Esophagus muscularis mucosa (tissue), 3 donors: ENCODE results near the gene TMEM150C.

Experiments used
- CTCF ChIP-seq, 3 experiments: fragments of 200-600 bp in 2 of 3; fragments of 450-650 bp in 1 of 3; sonication (generic) in 2 of 3; IDR thresholded peaks; one replicate each; pipeline ENCODE4 v1.5.1; 2017 to 2019; ENCODE audit warnings: antibody characterized with exemption in 3 of 3, mild to moderate bottlenecking in 2 of 3, moderate library complexity in 1 of 3
- POLR2A ChIP-seq: fragments of 450-650 bp; IDR thresholded peaks from one replicate; pipeline ENCODE4 v1.6.1; 2017; ENCODE audit warnings: antibody characterized with exemption, moderate library complexity, mild to moderate bottlenecking, low read depth
- POLR2AphosphoS5 ChIP-seq, 2 donors: sonication (generic); formaldehyde crosslinking; IDR thresholded peaks; one replicate each; pipeline ENCODE4 v1.6.1; 2017; ENCODE audit warnings: antibody characterized with exemption in 2 of 2

- TF ChIP-seq CTCF (IDR thresholded peaks at IDR 0.05) (peak in 2 of 3 experiments; percentile 21 to 34), POLR2A (no peak), POLR2AphosphoS5 (IDR thresholded peaks at IDR 0.05) (no peak)
These were observed at the start of gene TMEM150C for GRCh38 chr4:82561786-82562563.
